ENCODE data around the gene PNPLA1.

GRCh38 chr6:36242626-36243025 is 27.2 kb upstream of the PNPLA1 start:
- TF ChIP-seq EP300 (IDR thresholded peaks at IDR 0.05; ENCODE audit: borderline replicate concordance) (no peak), MAX (IDR thresholded peaks at IDR 0.05) (no peak), EGR1 (IDR thresholded peaks at IDR 0.05) (no peak)
